ENCODE data around the gene PDGFA.

Gene PDGFA

GRCh38 chr7:500521-501420, 18.9 kb downstream of the PDGFA start:
- DNase-seq, result no peak

DNA sequence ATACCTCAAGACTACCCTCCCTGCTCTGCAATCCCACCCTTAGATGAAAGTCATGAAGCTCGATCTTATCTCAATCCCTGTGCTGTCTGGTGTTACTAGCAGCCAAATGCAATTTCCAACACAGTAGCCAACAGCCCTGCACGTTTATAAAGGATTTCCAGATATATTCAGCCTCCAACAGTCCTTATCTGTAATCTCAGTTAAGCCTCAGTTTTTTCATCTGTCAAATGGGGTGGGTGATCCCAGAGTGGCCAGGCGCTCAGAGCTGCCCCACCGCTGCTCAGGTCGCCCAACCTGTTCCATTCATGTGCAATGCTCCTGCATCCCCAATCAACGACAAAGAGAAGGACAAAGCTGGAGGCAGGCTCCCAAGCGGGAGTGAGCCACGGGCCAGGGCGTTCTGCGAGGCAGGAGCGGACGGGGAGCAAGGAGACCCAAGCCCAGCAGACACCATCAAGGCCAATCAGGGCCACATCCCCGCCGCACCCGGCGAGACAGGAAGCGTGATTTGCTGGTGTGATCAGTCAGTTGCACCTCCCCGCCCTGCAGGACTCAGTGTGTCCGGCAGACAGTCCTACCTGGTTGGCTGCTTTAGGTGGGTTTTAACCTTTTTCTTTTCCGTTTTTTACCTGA, 19.7 kb downstream of the PDGFA start:
- no peak for DNase-seq

DNA sequence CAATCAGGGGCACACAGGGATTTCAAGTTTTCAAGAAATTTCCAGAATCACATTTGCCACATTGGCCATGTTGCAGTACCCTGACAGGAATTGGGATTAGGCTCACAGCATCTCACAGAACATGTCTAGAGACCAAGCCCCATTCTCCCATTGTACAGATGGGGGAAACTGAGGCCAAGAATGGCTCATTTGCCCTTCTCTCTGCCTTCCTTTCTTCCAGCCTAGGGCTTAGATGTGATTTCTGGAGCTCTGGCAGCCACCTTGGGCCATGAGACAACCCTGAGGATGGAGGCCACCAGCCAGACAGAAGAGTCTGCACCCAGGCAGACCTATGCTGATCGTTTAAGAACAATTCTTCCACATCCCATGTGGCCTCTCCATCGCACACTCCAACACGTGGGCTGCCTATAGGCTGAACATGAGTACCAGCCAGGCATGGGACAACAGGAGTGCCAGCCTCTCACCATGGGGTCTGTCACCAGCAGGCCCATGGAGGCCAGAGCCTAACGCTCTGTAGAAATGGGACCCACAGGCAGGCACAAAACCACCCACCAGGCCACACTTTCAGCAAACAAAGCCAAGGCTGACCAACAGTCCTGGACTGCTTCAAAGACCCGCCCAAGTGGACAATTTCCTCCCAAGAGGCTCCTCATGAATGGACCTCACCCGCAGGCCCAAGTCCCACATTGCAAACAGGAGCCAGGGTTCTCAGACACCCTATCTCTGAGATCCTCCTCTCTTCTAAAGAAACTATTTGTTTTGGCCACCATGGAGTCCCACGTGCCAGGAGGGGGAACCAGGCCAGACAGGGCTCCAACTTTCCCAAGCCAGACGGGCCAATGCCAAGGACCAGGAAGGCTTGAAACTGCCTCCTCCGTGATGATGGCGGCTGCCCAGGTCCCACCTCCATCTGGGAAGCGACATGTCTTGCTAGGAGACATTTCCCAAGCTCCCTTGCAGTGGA, 20.7 kb downstream of the PDGFA start:
- DNase-seq, result no peak

DNA sequence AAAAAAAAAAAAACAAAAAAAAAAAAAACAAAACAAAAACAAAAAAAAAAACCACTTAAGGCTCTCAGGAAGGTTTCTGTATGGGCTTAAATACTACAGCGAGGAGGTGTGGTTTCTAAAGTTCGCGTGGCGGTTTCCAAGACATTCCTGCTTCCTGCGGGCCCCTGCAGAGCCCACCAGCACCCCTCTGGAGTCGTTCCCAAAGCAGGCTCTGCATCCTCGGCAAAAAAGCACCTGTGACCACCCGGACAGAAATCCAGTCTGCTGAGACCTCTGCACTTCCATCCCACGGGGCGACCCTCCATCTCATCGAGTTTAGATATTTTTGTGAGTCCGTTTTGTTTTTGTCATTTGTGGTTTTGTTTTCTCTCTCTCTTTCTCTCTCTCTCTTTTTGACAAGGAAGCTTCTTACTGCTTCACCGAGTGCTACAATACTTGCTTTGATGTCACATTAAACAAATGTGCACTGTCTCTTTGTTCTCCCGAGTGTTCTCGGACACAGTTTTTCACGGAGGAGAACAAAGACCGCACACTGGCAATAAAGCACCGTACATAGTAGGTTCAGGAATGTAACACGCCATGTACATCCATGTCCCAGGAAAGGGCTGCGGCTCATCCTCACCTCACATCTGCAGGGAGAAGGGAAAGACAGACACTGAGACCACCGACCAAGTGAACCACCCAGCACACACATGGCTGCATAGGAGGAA, 21.5 kb downstream of the PDGFA start:
- DNase-seq, result no peak

DNA sequence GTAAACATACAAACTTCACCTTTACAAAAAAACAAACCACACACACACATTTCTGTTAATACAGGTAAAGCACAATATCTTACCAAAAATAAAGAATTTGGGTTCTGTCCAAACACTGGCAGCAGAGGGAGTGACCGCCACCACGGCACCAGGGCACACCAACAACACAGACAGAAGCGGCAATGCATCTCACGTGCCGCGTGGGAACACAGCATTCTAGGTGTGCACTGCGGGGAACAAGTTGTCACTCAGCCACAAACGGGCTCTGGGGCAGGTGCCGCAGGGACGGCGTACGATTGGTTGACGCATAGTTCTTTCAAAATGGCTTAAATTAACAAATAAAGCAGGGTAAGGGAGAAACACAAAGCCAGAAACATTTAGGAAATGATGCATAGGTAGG, 22.3 kb downstream of the PDGFA start:
- DNase-seq, result no peak

GRCh38 chr7:496528-497295, 22.9 kb downstream of the PDGFA start:
- no peak for DNase-seq

DNA sequence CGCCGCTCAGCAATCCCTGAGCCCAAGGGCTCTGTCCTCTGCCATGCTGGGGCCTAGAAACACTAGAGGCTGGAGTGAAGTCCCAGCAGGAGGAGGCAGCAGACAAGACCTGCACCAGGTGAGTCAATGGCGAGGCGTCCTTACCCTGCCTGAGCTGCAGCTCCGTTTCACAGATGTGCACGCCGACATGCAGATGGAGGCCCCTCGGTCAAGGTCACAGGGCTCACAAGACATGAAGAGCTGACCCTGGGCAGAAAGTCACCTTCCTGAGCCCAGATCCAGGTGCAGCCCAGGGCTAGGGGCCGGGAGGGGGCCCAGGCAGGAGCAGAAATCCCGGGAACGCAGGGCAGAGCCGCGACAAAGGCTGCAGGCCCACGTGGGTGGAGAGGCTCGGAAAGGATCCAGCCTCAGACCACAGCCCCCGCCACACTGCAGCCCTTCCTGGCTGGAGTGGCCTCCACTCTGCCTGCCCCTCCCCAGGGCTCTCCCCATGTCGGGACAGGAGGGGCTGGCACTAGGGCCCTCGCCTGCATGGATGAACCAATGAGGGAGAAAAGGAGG, 23.8 kb downstream of the PDGFA start:
- no peak for DNase-seq

GRCh38 chr7:495326-495725, 24.3 kb downstream of the PDGFA start:
- no peak for DNase-seq

- no peak for DNase-seq
Measured at GRCh38 chr7:494906-495305, 24.7 kb downstream of the PDGFA start.

DNA sequence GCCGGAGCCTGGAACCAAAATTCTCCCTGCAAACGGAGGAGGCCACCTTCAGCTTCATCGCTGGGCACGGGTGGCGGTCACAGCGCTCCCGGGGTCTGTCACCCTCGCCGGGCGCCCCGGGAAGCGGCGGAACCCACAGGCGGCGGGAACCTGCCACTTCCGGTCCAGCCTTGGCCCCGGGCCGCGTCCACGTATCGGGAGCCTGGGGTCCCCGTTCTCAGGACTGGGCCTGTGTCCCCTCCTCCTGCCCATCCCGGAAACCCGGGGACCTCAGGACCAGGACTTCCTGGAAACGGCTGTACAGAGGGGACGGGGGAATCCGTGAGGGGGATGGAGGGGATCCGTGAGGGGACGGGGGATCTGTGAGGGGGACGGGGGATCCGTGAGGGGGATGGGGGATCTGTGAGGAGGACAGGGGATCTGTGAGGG, 25.4 kb downstream of the PDGFA start:
- no peak for DNase-seq

DNA sequence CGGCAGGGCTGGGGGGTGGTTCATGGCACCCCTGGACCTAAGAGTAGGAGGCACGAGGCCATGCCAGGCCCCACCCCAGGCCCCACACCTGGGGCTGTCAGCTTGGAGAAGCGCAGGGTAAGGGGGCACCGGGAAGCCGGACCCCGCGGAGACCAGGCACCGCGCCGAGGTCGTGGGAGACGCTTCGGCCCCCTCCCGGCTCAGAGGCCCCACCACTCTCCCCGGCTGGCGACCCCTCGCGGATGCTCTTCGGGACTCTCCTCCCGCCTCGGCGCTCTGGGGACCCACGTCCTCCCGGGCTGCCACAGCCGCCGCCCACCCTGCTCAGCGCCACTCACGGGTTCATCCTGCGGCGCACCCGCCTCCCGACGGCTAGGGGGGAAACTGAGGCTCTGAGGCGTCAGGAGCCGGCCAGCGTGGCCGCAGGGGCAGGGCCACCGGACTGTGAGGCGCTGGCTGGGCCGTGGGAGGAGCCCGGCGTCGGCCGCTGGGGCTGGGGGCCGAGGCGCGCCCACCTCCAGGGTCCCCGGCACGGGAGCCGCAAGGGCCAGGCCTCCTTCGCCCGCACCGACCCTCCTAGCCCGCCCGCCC, 25.9 kb downstream of the PDGFA start:
- no peak for DNase-seq

DNA sequence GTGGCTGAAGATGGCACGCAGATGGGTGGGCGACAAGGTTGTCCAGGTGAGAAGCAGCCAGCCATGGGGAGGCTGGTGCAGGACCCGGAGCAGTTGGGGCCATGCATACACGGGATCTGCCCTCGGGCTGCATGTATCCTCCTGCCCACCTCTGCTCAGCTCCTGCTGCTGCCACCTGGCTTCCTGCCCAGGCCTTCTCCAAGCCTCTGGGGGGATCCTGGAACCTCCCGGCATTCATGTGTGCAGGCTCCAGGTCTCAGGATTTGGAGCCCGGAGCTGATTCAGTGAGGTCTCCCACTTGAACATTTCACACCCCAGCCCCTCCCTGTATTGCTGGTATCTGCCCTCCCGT, 27.0 kb downstream of the PDGFA start:
- no peak for DNase-seq

- no peak for DNase-seq
Measured at GRCh38 chr7:491958-492713, 27.5 kb downstream of the PDGFA start.

DNA sequence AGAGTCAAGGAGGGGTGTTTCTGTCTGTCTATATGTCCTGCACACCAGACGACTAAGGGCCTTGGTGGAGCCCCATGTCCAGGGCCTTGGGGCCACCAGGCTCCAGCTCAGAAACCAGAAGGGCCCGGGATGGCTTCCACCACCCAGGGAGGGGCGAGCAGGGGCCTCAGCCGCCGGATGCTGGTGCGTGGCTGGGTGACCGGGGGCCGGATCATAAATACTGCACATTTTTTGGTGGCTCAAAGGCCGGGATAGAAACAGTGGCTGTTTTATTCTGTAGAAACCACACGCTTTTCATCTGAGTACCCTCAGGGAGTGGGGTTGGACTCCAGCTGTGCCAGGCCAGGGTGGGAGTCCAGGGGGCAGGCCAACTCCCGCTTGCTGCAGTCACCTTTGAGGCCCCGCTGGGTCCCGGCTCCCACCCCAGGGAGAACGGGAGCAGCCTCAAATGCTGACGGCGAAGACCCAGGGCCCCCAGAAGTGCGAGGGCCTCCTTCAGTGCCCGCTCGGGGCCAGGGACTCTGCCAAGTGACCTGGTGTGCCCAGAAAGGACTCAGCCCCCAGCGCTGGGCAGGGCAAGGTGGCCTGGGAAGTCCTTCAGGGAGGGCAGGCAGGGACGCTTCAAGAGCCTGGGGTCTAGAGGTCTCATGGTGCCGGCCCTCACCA, 28.2 kb downstream of the PDGFA start:
- DNase-seq, result no peak

DNA sequence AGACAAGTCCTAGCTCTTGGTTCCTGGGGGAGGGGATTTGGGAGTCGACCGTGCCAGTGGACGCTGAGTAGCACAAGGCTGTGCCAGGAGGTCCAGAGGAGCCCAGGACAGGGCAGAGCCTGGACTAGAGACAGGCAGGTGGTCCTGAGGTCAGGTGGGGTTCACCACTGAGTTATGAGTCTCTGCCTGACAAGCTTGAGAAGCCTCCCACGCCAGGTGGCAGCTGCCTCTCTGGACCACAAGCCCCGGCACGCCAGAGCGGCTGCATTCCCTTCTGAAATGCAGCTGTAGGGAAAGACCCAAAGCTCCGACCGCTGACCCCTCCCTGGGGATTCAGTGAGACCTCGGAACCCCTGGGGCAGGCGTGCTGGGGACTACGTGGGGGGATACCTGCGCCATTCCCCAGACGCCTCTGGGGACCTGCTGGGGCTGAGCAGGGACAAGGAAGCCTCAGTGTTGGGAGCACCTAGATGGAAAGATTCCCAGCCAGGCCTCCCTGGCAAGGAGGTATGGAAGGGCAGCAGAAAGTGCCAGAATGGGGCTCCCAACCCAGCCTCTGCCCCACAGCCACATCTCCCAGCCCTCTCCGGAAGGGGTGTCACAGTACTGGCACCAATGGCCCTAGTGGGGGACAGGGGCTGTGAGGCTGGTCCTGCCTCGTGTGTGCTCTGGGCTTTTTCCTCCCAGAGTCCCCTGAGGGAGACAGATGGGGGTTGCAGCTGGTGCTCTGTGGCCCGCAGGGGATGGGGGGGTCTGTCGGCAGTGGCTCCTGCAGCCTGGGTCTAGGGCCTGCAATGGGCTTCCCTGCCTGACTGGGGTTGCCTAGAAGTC, 29.0 kb downstream of the PDGFA start:
- DNase-seq, result no peak

DNA sequence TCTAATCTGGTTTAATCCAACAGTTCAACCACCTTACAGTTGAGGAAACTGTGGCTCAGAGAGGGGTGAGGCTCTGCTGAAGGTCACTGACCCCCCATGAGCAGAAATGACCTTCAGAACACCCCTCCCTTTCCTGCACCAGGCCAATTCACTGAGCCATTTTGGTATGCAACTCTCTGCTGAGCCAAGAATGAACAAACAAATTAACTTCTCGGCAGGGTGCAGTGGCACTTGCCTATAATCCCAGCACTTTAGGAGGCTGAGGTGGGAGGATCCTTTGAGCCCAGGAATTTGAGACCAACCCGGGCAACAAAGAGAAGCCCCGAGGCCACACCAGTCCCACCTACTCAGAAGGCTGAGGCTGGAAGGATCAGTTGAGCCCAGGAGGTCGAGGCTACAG, 29.8 kb downstream of the PDGFA start:
- DNase-seq, result no peak

DNA sequence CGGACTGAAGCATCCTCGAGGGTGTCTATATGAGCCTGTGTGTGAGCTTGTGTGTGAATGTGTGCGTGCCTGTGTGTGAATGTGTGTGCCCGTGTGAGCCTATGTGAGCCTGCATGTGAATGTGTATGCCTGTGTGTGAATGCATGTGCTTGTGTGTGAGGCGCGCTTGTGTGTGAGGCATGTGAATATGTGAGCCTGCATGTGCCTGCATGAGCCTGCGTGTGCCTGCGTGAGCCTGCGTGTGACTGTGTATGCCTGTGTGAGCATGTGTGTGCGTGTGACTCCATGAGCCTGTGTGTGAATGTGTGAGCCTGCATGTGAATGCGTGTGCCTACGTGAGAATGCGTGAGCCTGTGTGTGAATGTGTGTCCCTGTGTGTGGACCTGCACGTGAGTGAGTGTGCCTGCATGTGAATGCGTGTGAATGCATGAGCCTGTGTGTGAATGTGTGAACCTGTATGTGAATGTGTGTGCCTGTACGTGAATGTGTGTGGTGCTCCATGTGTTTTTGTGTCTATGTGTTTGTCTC, 33.4 kb downstream of the PDGFA start:
- no peak for DNase-seq

Measured in NCI-H446 treated with DMSO at 0.1 percent for 48 hours (cell line).